Caco-2 (cell line): Measurements from ENCODE around the gene PUSL1. TPM values are rescaled to one million over a fixed set of nuclear protein-coding genes. Genes with fewer than 3 reads are reported as not detected.

Experiments used
- Bru-seq: library from RNA; stranded (reverse); fragments of 400-500 nt; gene quantifications from one replicate; lab custom pipeline; 2021; lab: Mats Ljungman, UMichigan
- BruChase-seq, 2 experiments: library from RNA; stranded (reverse); fragments of 400-500 nt; gene quantifications; one replicate each; lab custom pipeline; 2021; lab: Mats Ljungman, UMichigan
- BruUV-seq: library from RNA; stranded (reverse); fragments of 400-500 nt; replicated peaks from 2 replicates; lab custom pipeline; 2021; lab: Mats Ljungman, UMichigan
- CTCF ChIA-PET: fragments of 300-600 bp; sonication (Branson Sonifier 250); formaldehyde crosslinking; loops from one replicate; lab custom pipeline; 2022; ENCODE audit warnings: antibody characterized with exemption; lab: Charles Lee
- POLR2A ChIA-PET: fragments of 300-600 bp; sonication (Branson Sonifier 250); formaldehyde crosslinking; loops from one replicate; lab custom pipeline; 2022; ENCODE audit warnings: antibody characterized with exemption; lab: Charles Lee
- DNase-seq, 2 experiments: peaks; one replicate each; pipeline versions ENCODE4 v3.0.0 to v3.0.0-alpha.2; 2020 to 2022
- H3K27me3 ChIP-seq: replicated peaks from 2 replicates; pipeline ENCODE4 v1.6.0; 2011; ENCODE audit warnings: low read length; ENCODE audit not compliant: control insufficient read depth, insufficient read depth
- H3K36me3 ChIP-seq: 2 replicates; pipeline ENCODE4 v1.5.1; 2011; ENCODE audit warnings: low read length; ENCODE audit not compliant: control insufficient read depth, insufficient read depth
- H3K4me1 ChIP-seq: fragments of 250-450 bp; sonication (Bioruptor Pico); 2 replicates; pipeline ENCODE4 v1.5.1; 2020; ENCODE audit warnings: mild to moderate bottlenecking
- H3K4me3 ChIP-seq: 2 replicates; pipeline ENCODE4 v1.5.1; 2011; ENCODE audit warnings: low read depth, mild to moderate bottlenecking, control low read depth, low read length
- H3K9me3 ChIP-seq: fragments of 250-450 bp; sonication (Bioruptor Pico); 2 replicates; pipeline ENCODE4 v1.5.1; 2020; ENCODE audit warnings: mild to moderate bottlenecking, moderate library complexity
- H3K27ac Mint-ChIP-seq: one replicate; pipeline ENCODE4 v1.8.0; 2022; ENCODE audit warnings: mixed read lengths; ENCODE audit not compliant: unreplicated experiment
- H3K27me3 Mint-ChIP-seq: one replicate; pipeline ENCODE4 v1.8.0; 2022; ENCODE audit warnings: mixed read lengths; ENCODE audit not compliant: insufficient read depth, unreplicated experiment
- H3K36me3 Mint-ChIP-seq: one replicate; pipeline ENCODE4 v1.8.0; 2022; ENCODE audit warnings: mild to moderate bottlenecking, mixed read lengths; ENCODE audit not compliant: insufficient read depth, unreplicated experiment
- H3K4me1 Mint-ChIP-seq: one replicate; pipeline ENCODE4 v1.8.0; 2022; ENCODE audit warnings: low read depth, mixed read lengths; ENCODE audit not compliant: unreplicated experiment
- H3K4me3 Mint-ChIP-seq: one replicate; pipeline ENCODE4 v1.8.0; 2022; ENCODE audit warnings: mild to moderate bottlenecking, moderate library complexity, mixed read lengths; ENCODE audit not compliant: unreplicated experiment
- H3K9me3 Mint-ChIP-seq: one replicate; pipeline ENCODE4 v1.8.0; 2022; ENCODE audit warnings: mixed read lengths; ENCODE audit not compliant: unreplicated experiment
- intact Hi-C: fragments of 100-400 bp; cut with micrococcal nuclease; formaldehyde crosslinking; loops from one replicate; pipeline ENCODE4 v1.10.0; 2022; ENCODE audit not compliant: unreplicated experiment
- long read RNA-seq: library from polyadenylated mRNA; stranded (forward); transcript quantifications from one replicate; pipeline ENCODE4 v2.0.0, GENCODE V29; 2022
- total RNA-seq: library from RNA; stranded (reverse); gene quantifications from 2 replicates; pipeline ENCODE4 v1.2.3, GENCODE V29; 2022
- TF ChIP-seq, protein P1 (sequence below), 2 experiments: fragments of 200-600 bp in 1 of 2; IDR thresholded peaks; 1 replicate in 1 of 2; 2 replicates in 1 of 2; pipeline versions ENCODE4 v1.5.1 to v1.8.0; 2011 to 2022; ENCODE audit warnings: antibody characterized with exemption in 1 of 2, control low read depth in 1 of 2, inconsistent platforms in 1 of 2, low read depth in 1 of 2, low read length in 1 of 2, mild to moderate bottlenecking in 1 of 2, moderate library complexity in 1 of 2; ENCODE audit not compliant: insufficient read depth in 1 of 2, severe bottlenecking in 1 of 2, unreplicated experiment in 1 of 2

PUSL1 gene, protein sequence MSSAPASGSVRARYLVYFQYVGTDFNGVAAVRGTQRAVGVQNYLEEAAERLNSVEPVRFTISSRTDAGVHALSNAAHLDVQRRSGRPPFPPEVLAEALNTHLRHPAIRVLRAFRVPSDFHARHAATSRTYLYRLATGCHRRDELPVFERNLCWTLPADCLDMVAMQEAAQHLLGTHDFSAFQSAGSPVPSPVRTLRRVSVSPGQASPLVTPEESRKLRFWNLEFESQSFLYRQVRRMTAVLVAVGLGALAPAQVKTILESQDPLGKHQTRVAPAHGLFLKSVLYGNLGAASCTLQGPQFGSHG
- total RNA-seq (39.8 and 43.8 TPM in 2 replicates), Bru-seq, nascent RNA (percentile 54 among the genes with signal in this experiment), BruChase-seq, experiment 1, labeled RNA remaining after a 2-hour chase (percentile 59 among the genes with signal in this experiment), BruChase-seq, experiment 2, labeled RNA remaining after a 6-hour chase (percentile 78 among the genes with signal in this experiment)
- long read RNA-seq, transcript PUSL1-201 (8 exons, 1,287 nt): major isoform, 41 of 89 reads
- long read RNA-seq, partial matches to known transcripts: 22 of 89 reads
- long read RNA-seq, other reads (novel, unspliced or antisense): 26 of 89 reads

DNA sequence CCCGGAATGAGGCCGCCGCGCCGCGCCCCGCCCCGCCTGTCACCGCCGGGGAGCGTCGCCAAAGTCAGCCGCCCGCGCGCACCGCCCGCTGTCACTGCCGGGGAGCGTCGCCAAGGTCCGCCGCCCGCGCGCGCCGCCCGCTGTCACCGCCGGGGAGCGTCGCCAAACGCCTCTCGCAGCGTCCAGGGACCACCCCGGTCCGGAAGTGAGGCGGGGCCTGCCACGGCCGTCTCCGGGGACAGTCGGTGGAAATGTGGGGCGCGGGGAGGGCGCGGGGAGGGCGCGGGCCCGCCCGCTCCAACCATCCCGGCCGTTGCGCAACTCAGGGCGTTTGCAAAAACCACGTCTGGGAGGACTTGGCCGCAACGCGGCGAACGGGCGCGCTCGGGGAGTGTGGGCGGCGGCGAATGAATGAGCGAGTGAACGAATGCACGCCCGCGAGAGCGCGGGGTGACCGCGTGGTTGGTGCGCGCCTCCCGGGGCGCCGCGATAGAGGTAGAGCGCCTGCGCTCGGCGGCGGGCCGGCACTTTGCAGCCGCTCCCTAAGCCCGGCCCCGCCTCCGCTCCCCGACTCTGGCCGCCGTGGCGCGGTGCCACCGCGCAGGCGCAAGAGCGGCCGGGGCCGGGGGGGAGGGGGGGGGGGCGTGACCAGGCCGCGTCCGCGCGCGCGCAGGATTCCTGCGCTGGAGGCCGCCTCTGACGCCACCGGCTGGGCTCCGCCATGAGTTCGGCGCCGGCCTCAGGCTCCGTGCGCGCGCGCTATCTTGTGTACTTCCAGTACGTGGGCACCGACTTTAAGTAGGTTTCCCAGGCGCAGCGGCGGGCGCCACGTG, at the start of gene PUSL1, which contains the start of gene ACAP3:
Gene PUSL1, plus strand, starts transcription at position 675 of the 833 bp plus-strand sequence. Its CDS starts 47 bp downstream, at position 722.
Gene ACAP3, minus strand, starts transcription at position 8 of the 833 bp plus-strand sequence. CDS start 115 bp downstream, outside the sequence.
- peaks cover 36% of the 10 kb centered on the region for H3K4me1 ChIP-seq
- Mint-ChIP-seq H3K27me3 (no peaks in the 10 kb centered on the region), H3K4me3 (peak within 1 kb of the TSS; percentile 81), H3K27ac (peak within 1 kb of the TSS; percentile 42), H3K9me3 (no peaks in the 10 kb centered on the region), H3K4me1 (no peaks in the 10 kb centered on the region), H3K36me3 (peaks cover 25% of the 10 kb centered on the region)
- no TSS peak for BruUV-seq
- peak; percentile 86 to 89 for DNase-seq
- H3K4me3 ChIP-seq: peak within 1 kb of the TSS; percentile 89
- H3K27me3 ChIP-seq: no peaks in the 10 kb centered on the region
- H3K9me3 ChIP-seq: no peaks in the 10 kb centered on the region
- intact Hi-C loops: no loop called here
- no peaks in the 10 kb centered on the region for H3K36me3 ChIP-seq
- CTCF ChIA-PET: no interaction called here
- POLR2A ChIA-PET: no interaction called here
- TF ChIP-seq, protein P1, sequence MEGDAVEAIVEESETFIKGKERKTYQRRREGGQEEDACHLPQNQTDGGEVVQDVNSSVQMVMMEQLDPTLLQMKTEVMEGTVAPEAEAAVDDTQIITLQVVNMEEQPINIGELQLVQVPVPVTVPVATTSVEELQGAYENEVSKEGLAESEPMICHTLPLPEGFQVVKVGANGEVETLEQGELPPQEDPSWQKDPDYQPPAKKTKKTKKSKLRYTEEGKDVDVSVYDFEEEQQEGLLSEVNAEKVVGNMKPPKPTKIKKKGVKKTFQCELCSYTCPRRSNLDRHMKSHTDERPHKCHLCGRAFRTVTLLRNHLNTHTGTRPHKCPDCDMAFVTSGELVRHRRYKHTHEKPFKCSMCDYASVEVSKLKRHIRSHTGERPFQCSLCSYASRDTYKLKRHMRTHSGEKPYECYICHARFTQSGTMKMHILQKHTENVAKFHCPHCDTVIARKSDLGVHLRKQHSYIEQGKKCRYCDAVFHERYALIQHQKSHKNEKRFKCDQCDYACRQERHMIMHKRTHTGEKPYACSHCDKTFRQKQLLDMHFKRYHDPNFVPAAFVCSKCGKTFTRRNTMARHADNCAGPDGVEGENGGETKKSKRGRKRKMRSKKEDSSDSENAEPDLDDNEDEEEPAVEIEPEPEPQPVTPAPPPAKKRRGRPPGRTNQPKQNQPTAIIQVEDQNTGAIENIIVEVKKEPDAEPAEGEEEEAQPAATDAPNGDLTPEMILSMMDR (IDR thresholded peaks at IDR 0.05; ENCODE audit: insufficient read depth in 1 of 2, low read depth in 1 of 2, low read length in 1 of 2, severe bottlenecking in 1 of 2, unreplicated experiment in 1 of 2): no peak

DNA sequence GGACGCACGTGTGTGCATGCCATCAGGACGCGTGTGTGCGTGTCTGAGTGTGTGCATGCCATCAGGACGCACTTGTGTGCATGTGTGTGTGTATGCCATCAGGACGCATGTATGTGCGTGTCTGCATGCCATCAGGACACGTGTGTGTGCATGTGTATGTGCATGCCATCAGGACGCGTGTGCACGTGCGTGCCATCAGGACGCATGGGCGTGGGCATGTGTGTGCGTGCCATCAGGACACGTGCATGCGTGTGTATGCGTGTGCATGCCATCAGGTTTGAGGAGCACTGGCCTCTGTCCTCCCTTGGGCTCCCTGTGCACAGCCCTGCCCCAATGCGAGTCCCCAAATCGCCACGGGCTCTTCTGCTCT, 49.3 kb upstream of the PUSL1 start:
- no peaks in the 10 kb centered on the region for H3K27me3 ChIP-seq
- Mint-ChIP-seq H3K27me3 (no peaks in the 10 kb centered on the region), H3K4me1 (no peaks in the 10 kb centered on the region), H3K27ac (no peak overlapping the region), H3K36me3 (peaks cover 81% of the 10 kb centered on the region), H3K4me3 (no peak overlapping the region), H3K9me3 (no peaks in the 10 kb centered on the region)
- no TSS peak for BruUV-seq
- intact Hi-C loops: no loop called here
- ChIA-PET CTCF (no interaction called here), POLR2A (no interaction called here)
- H3K4me3 ChIP-seq: no peak overlapping the region
- DNase-seq: no peak
- no peaks in the 10 kb centered on the region for H3K9me3 ChIP-seq
- no peaks in the 10 kb centered on the region for H3K4me1 ChIP-seq
- TF ChIP-seq, protein P1 (IDR thresholded peaks at IDR 0.05; ENCODE audit: insufficient read depth in 1 of 2, low read depth in 1 of 2, low read length in 1 of 2, severe bottlenecking in 1 of 2, unreplicated experiment in 1 of 2): no peak
- H3K36me3 ChIP-seq: peaks cover 1% of the 10 kb centered on the region; the same call in 1 of the 2 replicates

DNA sequence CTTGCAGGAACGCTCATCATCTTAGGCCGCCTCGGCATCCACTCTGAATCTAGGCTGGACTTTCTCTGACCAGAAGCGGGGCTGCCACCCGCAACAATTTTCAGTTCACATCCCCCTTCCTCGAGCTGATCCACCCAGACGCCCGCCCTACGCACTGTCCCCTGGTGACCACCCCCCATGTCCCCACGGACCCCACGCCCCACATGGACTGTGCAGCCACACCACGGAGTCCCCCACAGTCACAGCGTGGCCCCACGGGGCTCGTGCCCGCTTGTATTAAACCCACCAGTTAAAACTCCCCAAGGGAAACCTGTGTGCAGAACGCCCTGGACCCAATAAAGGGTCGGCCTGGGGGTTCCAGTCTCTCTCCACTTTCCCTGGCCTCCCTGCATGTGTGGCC, 48.9 kb upstream of the PUSL1 start:
- BruUV-seq: no TSS peak
- H3K4me1 ChIP-seq: no peaks in the 10 kb centered on the region
- H3K4me3 ChIP-seq: no peak overlapping the region
- Mint-ChIP-seq H3K36me3 (peaks cover 84% of the 10 kb centered on the region), H3K4me3 (peak overlapping the region; percentile 8), H3K9me3 (no peaks in the 10 kb centered on the region), H3K4me1 (no peaks in the 10 kb centered on the region), H3K27ac (no peak overlapping the region), H3K27me3 (no peaks in the 10 kb centered on the region)
- TF ChIP-seq, protein P1 (IDR thresholded peaks at IDR 0.05; ENCODE audit: insufficient read depth in 1 of 2, low read depth in 1 of 2, low read length in 1 of 2, severe bottlenecking in 1 of 2, unreplicated experiment in 1 of 2): no peak
- peaks cover 1% of the 10 kb centered on the region; the same call in 1 of the 2 replicates for H3K36me3 ChIP-seq
- CTCF ChIA-PET: no interaction called here
- H3K27me3 ChIP-seq: no peaks in the 10 kb centered on the region
- no peaks in the 10 kb centered on the region for H3K9me3 ChIP-seq
- intact Hi-C loops: no loop called here
- POLR2A ChIA-PET: no interaction called here
- DNase-seq: no peak
